HG02759 (cell line): ENCODE measurements around the gene OR2A12.
"Not testable (repeated sequence)": the region's sequence is repeated elsewhere in the genome, so short reads cannot be mapped to it uniquely, and the experiment has no call there.

Experiments
- ATAC-seq: cut with Tn5 transposase; IDR thresholded peaks from one replicate; pipeline ENCODE4 v1.9.1; 2021; ENCODE audit warnings: mild to moderate bottlenecking, moderate library complexity; ENCODE audit not compliant: unreplicated experiment

The OR2A12 gene

GRCh38 chr7:144113651-144114050 is 27.6 kb downstream of the OR2A12 start:
- no peak for ATAC-seq

GRCh38 chr7:144118341-144118740 is 32.3 kb downstream of the OR2A12 start:
- ATAC-seq, result no peak

GRCh38 chr7:144122876-144123275 is 36.8 kb downstream of the OR2A12 start, which contains the start of gene OR2A14:
Gene OR2A14 (plus strand): TSS chr7:144123176. CDS start chr7:144129113, 5,937 bp downstream.
- ATAC-seq, result no peak

GRCh38 chr7:144127714-144128334 is 41.7 kb downstream of the OR2A12 start:
- peak; percentile 100 for ATAC-seq

- ATAC-seq, result not testable (repeated sequence)
Measured at GRCh38 chr7:144129601-144130000, 43.5 kb downstream of the OR2A12 start.

GRCh38 chr7:144130730-144131129 is 44.7 kb downstream of the OR2A12 start:
- ATAC-seq, result no peak

GRCh38 chr7:144132262-144132661 is 46.2 kb downstream of the OR2A12 start:
- ATAC-seq, result no peak

- ATAC-seq, result no peak
Measured at GRCh38 chr7:144133307-144133706, 47.2 kb downstream of the OR2A12 start.

GRCh38 chr7:144134116-144134515 is 48.0 kb downstream of the OR2A12 start:
- ATAC-seq, result no peak

- ATAC-seq, result no peak
Measured at GRCh38 chr7:144137501-144137900, 51.4 kb downstream of the OR2A12 start.

- ATAC-seq, result no peak
Measured at GRCh38 chr7:144142187-144142586, 56.1 kb downstream of the OR2A12 start.

GRCh38 chr7:144144426-144144825 is 58.3 kb downstream of the OR2A12 start:
- ATAC-seq, result no peak

GRCh38 chr7:144148224-144148827 is 62.2 kb downstream of the OR2A12 start:
- ATAC-seq, result no peak
